HG03354 (cell line): ENCODE data around the gene CHRNA4.

Experiments
- ATAC-seq: cut with Tn5 transposase; IDR thresholded peaks from one replicate; pipeline ENCODE4 v1.9.1; 2021; ENCODE audit warnings: mild to moderate bottlenecking; ENCODE audit not compliant: unreplicated experiment, poor library complexity, severe bottlenecking

The CHRNA4 gene

GRCh38 chr20:63297796-63298572, 63.2 kb downstream of the CHRNA4 start:
- no peak for ATAC-seq

GRCh38 chr20:63297371-63297781, 63.8 kb downstream of the CHRNA4 start:
- ATAC-seq, result no peak

- no peak for ATAC-seq
Measured at GRCh38 chr20:63296531-63297299, 64.4 kb downstream of the CHRNA4 start.

GRCh38 chr20:63295846-63296245, 65.3 kb downstream of the CHRNA4 start:
- ATAC-seq, result no peak

- no peak for ATAC-seq
Measured at GRCh38 chr20:63295422-63295821, 65.7 kb downstream of the CHRNA4 start.

GRCh38 chr20:63295018-63295417, 66.1 kb downstream of the CHRNA4 start:
- no peak for ATAC-seq

GRCh38 chr20:63294536-63294900, 66.6 kb downstream of the CHRNA4 start:
- no peak for ATAC-seq

- no peak for ATAC-seq
Measured at GRCh38 chr20:63293871-63294535, 67.1 kb downstream of the CHRNA4 start.

- no peak for ATAC-seq
Measured at GRCh38 chr20:63293456-63293855, 67.7 kb downstream of the CHRNA4 start.
